NT2/D1 (cell line): Measurements from ENCODE around the gene STPG4.

ENCODE experiments used
- DNase-seq: peaks from one replicate; pipeline ENCODE4 v3.0.0-alpha.2; 2011; ENCODE audit warnings: low read depth, low spot score
- H3K27me3 ChIP-seq: 2 replicates; pipeline ENCODE4 v1.6.0; 2011; ENCODE audit warnings: mild to moderate bottlenecking; ENCODE audit not compliant: insufficient read length, insufficient read depth
- H3K36me3 ChIP-seq: 2 replicates; pipeline ENCODE4 v1.6.1; 2011; ENCODE audit warnings: mild to moderate bottlenecking, low read length, mixed read lengths; ENCODE audit not compliant: insufficient read depth, insufficient read length
- H3K4me1 ChIP-seq: 2 replicates; pipeline ENCODE4 v1.5.1; 2011; ENCODE audit not compliant: insufficient read depth, insufficient read length
- H3K4me3 ChIP-seq: 2 replicates; pipeline ENCODE4 v1.5.1; 2011; ENCODE audit warnings: low read depth; ENCODE audit not compliant: insufficient read length
- H3K9ac ChIP-seq: 2 replicates; pipeline ENCODE4 v1.6.0; 2011; ENCODE audit warnings: low read depth; ENCODE audit not compliant: insufficient read length
- H3K9me3 ChIP-seq: 2 replicates; pipeline ENCODE4 v1.5.1; 2011; ENCODE audit warnings: mild to moderate bottlenecking, low read length; ENCODE audit not compliant: insufficient read depth
- SUZ12 ChIP-seq: IDR thresholded peaks from 2 replicates; pipeline ENCODE4 v1.6.1; 2011; ENCODE audit not compliant: insufficient read length, insufficient read depth; ENCODE audit errors: extremely low read depth
- YY1 ChIP-seq: IDR thresholded peaks from 2 replicates; pipeline ENCODE4 v1.6.1; 2011; ENCODE audit not compliant: insufficient read length, insufficient read depth
- ZNF274 ChIP-seq: IDR thresholded peaks from 2 replicates; pipeline ENCODE4 v1.6.1; 2011; ENCODE audit warnings: mild to moderate bottlenecking, low read depth, low read length

STPG4 gene

DNA sequence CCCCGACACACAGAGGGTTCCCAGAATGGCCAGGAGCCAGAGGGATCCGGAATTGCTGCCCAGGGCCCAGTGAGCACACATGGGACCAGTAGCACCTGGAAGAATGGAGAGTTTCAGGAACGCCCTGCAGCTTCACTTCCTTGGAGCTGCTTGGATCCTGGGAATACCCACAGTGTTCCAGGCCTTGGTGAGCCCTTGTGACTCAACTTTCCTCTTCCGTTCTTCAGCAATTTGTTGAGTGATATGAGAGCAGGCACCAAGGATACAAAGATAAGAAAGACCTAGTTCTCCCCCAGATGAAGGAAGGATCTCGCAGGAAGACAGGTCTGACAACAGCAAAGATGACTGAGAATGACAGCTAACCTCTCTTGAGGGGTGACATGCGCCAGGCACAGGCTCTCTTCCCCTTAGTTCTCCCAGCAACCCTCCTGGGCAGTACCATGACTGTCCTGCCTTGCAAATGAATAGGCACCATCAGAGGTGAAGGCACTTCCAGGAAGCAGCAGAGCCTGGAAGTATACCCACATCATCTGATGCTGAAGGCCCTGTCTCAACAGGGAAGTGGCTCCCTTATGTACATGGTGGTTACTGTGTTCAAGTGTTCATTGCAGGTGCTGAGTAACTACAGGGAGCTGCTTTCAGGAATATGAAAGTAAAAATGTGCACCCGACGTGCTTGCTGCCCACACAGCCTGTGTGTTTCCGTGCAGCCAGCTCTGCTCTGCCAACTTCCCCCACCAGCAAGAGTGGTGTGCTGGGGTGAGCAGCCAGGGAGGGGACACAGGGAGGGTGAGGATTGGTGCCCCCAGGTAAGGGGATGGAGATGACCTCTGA lies 116.2 kb downstream of the STPG4 start:
- no peaks in the 10 kb centered on the region for H3K27me3 ChIP-seq

DNA sequence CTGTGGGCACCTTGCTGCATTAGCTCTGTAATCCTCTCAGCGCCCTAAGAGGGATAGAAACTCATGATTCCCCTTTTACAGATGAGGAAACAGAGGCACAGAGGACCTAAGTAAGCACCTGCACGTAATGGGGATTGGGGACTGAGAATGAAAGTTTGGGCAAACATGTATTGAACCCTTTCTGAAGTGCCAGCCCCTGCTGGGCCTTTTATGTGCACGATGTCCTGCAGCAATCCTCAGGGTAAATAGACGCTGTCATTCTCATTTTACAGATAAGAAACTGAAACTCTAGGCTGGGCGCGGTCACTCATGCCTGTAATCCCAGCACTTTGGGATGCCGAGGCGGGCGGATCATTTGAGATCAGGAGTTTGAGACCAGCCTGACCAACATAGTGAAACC lies 117.4 kb downstream of the STPG4 start:
- H3K36me3 ChIP-seq = peaks cover 17% of the 10 kb centered on the region
- no peak for DNase-seq
- no peaks in the 10 kb centered on the region for H3K27me3 ChIP-seq
- no peak for TF ChIP-seq SUZ12
- TF ChIP-seq YY1 = no peak
- TF ChIP-seq ZNF274 = no peak
- H3K9ac ChIP-seq = no peak overlapping the region
- H3K4me3 ChIP-seq = no peak overlapping the region
- H3K9me3 ChIP-seq = no peaks in the 10 kb centered on the region
- H3K4me1 ChIP-seq = peaks cover 18% of the 10 kb centered on the region

More for the DNA sequence above, 116.2 kb downstream of the STPG4 start:
- Histone ChIP-seq H3K9ac (no peak overlapping the region), H3K9me3 (no peaks in the 10 kb centered on the region), H3K4me3 (no peak overlapping the region), H3K36me3 (peaks cover 17% of the 10 kb centered on the region), H3K4me1 (peaks cover 19% of the 10 kb centered on the region)
- TF ChIP-seq SUZ12 (no peak), ZNF274 (no peak), YY1 (no peak)
- no peak for DNase-seq
